ENCODE measurements around the gene MYO3B.

DNA sequence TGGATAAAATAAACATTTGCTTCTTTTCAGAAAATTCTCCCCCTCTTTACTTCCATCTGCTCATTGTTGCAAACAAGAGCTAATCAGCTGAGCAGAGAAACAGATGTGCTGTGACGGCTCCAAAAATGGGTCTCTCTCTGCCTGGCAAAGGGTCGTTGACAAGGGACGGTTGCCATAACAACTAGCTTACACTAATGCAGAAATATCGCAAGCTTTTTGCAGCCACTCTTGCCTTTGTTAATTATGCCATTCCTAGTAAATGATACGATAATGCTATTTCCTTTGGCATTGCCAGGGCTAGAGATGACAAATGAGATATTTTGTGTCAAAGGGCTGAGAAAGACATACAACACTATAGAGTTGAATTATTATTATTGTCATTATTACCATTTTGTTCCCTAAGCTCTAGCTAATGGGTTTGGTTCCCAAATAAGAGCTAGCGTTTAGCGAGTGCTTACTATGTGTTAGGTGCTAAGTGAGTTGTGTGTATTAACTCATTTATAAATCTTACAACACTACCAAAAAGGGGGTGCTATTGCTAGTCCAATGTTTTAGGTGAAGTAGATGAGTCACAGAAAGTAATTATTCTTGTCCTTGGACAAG is 46.8 kb downstream of the MYO3B start:
- no peak for TF ChIP-seq POLR2A (IDR thresholded peaks at IDR 0.05; ENCODE audit: low read depth, low read length)
- TF ChIP-seq POLR2AphosphoS5 (IDR thresholded peaks at IDR 0.05; ENCODE audit: low read depth, low read length), result no peak
- no peak for TF ChIP-seq TAF1 (IDR thresholded peaks at IDR 0.05; ENCODE audit: low read depth, low read length)
- no peak for TF ChIP-seq SPI1 (IDR thresholded peaks at IDR 0.05; ENCODE audit: low read depth, low read length)
- no peak for TF ChIP-seq POU2F2 (IDR thresholded peaks at IDR 0.05; ENCODE audit: low read depth, low read length)

Data from GM12891 (cell line).